AG08396 (cell line): ENCODE results near the gene ZBTB14.

ENCODE experiments used
- DNase-seq: peaks from one replicate; pipeline ENCODE4 v3.0.0; 2012; ENCODE audit warnings: low spot score, mixed read lengths

Gene ZBTB14

GRCh38 chr18:5288517-5288935, 7.0 kb downstream of the ZBTB14 start:
- DNase-seq = no peak

GRCh38 chr18:5287854-5288253, 7.7 kb downstream of the ZBTB14 start:
- no peak for DNase-seq

DNA sequence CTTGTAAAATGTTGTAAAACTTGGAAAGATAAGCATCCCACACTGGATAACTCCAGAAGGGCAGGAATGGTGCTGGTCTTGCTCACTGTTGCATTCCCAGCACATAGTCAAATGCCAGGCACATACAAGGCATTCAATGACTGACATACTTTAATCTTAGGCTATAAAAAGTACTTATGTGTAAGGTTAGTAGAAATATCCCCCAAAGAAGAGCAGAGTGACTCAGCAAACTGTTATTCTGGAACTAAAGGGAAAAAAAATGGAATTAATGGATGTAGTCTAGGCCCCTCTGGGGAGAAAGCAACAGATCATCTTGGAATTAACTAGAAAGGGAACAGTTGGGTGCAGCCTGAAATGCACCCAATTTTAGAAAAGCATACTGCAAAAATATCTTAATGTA, 9.0 kb downstream of the ZBTB14 start:
- no peak for DNase-seq

DNA sequence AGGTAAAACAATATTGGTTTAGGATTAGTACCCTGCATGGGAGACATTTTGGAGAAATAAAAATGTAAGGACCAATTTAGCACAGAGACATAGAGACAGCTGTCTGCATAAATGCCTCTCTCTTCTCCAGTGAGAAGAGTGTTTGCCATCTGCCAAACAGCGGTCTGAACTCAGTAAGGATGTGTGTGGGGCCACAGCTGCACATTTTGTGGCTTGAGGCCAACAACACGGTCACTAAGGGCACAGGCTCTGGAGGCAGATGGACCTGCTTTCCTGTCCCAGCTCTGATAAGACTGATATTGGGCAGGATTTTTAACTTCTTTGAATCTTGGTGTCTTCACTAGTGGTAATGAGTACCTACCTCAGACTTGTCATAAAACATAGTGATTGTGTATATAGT, 10.2 kb downstream of the ZBTB14 start:
- no peak for DNase-seq

- no peak for DNase-seq
Measured at GRCh38 chr18:5284808-5285207, 10.7 kb downstream of the ZBTB14 start.

- DNase-seq = no peak
Measured at GRCh38 chr18:5282770-5283169, 12.8 kb downstream of the ZBTB14 start.

DNA sequence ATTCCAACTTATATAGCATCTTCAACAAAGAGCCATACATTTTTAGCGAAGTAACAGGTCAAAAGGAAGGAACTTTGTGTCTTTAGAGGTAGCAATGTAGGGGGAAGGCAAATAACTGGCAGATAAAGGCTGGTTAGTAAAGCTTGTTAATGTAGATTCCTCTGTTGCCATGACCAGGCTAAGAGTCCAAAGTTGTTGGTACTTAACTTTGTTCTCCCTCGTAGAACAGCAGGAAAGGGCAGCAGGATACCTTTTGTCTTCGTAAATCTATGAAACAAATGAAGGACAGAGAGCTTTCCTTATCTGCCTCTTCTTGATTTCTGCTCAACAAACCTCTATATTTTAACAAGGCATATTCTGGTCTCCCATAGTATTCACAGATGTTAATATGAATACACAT, 18.6 kb downstream of the ZBTB14 start:
- no peak for DNase-seq

- no peak for DNase-seq
Measured at GRCh38 chr18:5275872-5276271, 19.7 kb downstream of the ZBTB14 start.

GRCh38 chr18:5268874-5269273, 26.7 kb downstream of the ZBTB14 start:
- DNase-seq = no peak

GRCh38 chr18:5266721-5267120, 28.8 kb downstream of the ZBTB14 start:
- no peak for DNase-seq

- DNase-seq = no peak
Measured at GRCh38 chr18:5253910-5254309, 41.6 kb downstream of the ZBTB14 start.

DNA sequence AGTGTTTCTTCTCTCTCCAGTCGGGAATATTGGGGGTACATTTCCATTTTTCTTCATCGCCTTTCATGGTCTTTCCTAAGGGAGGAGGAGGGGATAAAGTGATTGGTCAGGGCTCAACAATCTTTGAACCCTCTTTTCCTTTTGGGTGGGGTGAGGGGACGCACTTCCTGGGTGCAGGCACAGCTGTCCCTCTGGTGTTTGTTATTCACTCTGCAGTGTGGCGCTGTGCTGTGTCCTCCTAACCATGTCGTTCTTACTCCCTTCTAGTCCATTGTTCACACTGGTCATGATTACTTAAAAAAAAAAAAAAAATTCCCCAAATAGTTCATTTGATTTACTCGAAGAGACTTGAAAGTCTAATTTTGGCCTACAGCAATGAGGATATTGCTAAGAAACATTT, 44.4 kb downstream of the ZBTB14 start:
- DNase-seq = no peak

- no peak for DNase-seq
Measured at GRCh38 chr18:5250603-5251002, 44.9 kb downstream of the ZBTB14 start.

GRCh38 chr18:5244941-5245340, 50.6 kb downstream of the ZBTB14 start:
- DNase-seq = no peak

- no peak for DNase-seq
Measured at GRCh38 chr18:5239447-5239846, 56.1 kb downstream of the ZBTB14 start.
